GM23338 (cell line): ENCODE measurements around the gene MIER2. TPM values are rescaled to one million over a fixed set of nuclear protein-coding genes. Genes with fewer than 3 reads are reported as not detected.
A peak's percentile ranks its signal among the peaks of the same experiment; 100 is the strongest.
"Not testable (repeated sequence)": the region's sequence is repeated elsewhere in the genome, so short reads cannot be mapped to it uniquely, and the experiment has no call there.

ENCODE experiments used
- ATAC-seq: fragments of 200-7000 bp; cut with Tn5 transposase; 3 replicates; pipeline ENCODE4 v1.9.1; 2020
- DNase-seq: peaks from one replicate; pipeline ENCODE4 v3.0.0-alpha.2; 2015; ENCODE audit warnings: low spot score
- H2AFZ ChIP-seq: fragments of 200-600 bp; sonication (generic); 2 replicates; pipeline ENCODE4 v1.8.0; 2016; ENCODE audit warnings: antibody characterized with exemption, mild to moderate bottlenecking, moderate library complexity
- H3F3A ChIP-seq: fragments of 200-600 bp; sonication (generic); replicated peaks from 2 replicates; pipeline ENCODE4 v1.8.0; 2017; ENCODE audit warnings: antibody characterized with exemption, mixed run types, low read depth
- H3K27ac ChIP-seq: fragments of 200-600 bp; sonication (generic); 2 replicates; pipeline ENCODE4 v1.6.1; 2016; ENCODE audit warnings: low read depth
- H3K27me3 ChIP-seq: fragments of 200-600 bp; sonication (generic); 2 replicates; pipeline ENCODE4 v1.8.0; 2016; ENCODE audit warnings: mild to moderate bottlenecking, mixed run types, moderate library complexity; ENCODE audit not compliant: insufficient read depth
- H3K36me3 ChIP-seq: fragments of 200-600 bp; sonication (generic); 2 replicates; pipeline ENCODE4 v1.8.0; 2016; ENCODE audit warnings: mild to moderate bottlenecking; ENCODE audit not compliant: insufficient read depth
- H3K4me1 ChIP-seq: fragments of 200-600 bp; sonication (generic); 2 replicates; pipeline ENCODE4 v1.8.0; 2016; ENCODE audit warnings: mild to moderate bottlenecking, moderate library complexity; ENCODE audit not compliant: insufficient read depth
- H3K4me2 ChIP-seq: fragments of 200-600 bp; sonication (generic); 2 replicates; pipeline ENCODE4 v1.7.1; 2017; ENCODE audit warnings: mixed run types
- H3K4me3 ChIP-seq: fragments of 200-600 bp; sonication (generic); 2 replicates; pipeline ENCODE4 v1.6.1; 2016; ENCODE audit warnings: mixed run types
- H3K79me2 ChIP-seq: fragments of 200-600 bp; sonication (generic); replicated peaks from 2 replicates; pipeline ENCODE4 v1.8.0; 2017; ENCODE audit warnings: mild to moderate bottlenecking; ENCODE audit not compliant: insufficient read depth
- H3K9me2 ChIP-seq: fragments of 200-600 bp; sonication (generic); 2 replicates; pipeline ENCODE4 v1.8.0; 2017; ENCODE audit not compliant: insufficient read depth
- H4K20me1 ChIP-seq: fragments of 200-600 bp; sonication (generic); replicated peaks from 2 replicates; pipeline ENCODE4 v1.8.0; 2017; ENCODE audit warnings: mild to moderate bottlenecking; ENCODE audit not compliant: insufficient read depth
- H3K27ac Mint-ChIP-seq: 2 replicates; pipeline ENCODE4 v1.8.0; 2020; ENCODE audit warnings: inconsistent platforms, mild to moderate bottlenecking, moderate library complexity, mixed read lengths
- H3K27me3 Mint-ChIP-seq: 3 replicates; pipeline ENCODE4 v1.8.0; 2022; ENCODE audit warnings: low read depth, mild to moderate bottlenecking, moderate library complexity, mixed read lengths, inconsistent platforms; ENCODE audit not compliant: insufficient read depth, poor library complexity
- H3K36me3 Mint-ChIP-seq: 3 replicates; pipeline ENCODE4 v1.8.0; 2021; ENCODE audit warnings: low read depth, mild to moderate bottlenecking, inconsistent platforms, moderate library complexity, mixed read lengths
- H3K4me1 Mint-ChIP-seq: 3 replicates; pipeline ENCODE4 v1.8.0; 2020; ENCODE audit warnings: mild to moderate bottlenecking, inconsistent platforms, mixed read lengths
- H3K4me3 Mint-ChIP-seq: 3 replicates; pipeline ENCODE4 v1.8.0; 2021; ENCODE audit warnings: moderate library complexity, mild to moderate bottlenecking, inconsistent platforms, mixed read lengths
- H3K9me3 Mint-ChIP-seq: 3 replicates; pipeline ENCODE4 v1.8.0; 2020; ENCODE audit warnings: moderate library complexity, mild to moderate bottlenecking, inconsistent platforms, mixed read lengths
- CREB1 ChIP-seq: fragments of 250-450 bp; sonication (Bioruptor Pico); IDR thresholded peaks from 2 replicates; pipeline ENCODE4 v1.5.0; 2020; ENCODE audit warnings: low read depth, mild to moderate bottlenecking, moderate library complexity
- EZH2phosphoT487 ChIP-seq: fragments of 200-600 bp; sonication (generic); IDR thresholded peaks from one replicate; pipeline ENCODE4 v1.8.1; 2018; ENCODE audit warnings: antibody characterized with exemption; ENCODE audit not compliant: unreplicated experiment
- JUNB ChIP-seq: IDR thresholded peaks from one replicate; pipeline ENCODE4 v1.6.1; 2016; ENCODE audit warnings: antibody characterized with exemption; ENCODE audit not compliant: unreplicated experiment
- POLR2AphosphoS5 ChIP-seq: IDR thresholded peaks from 2 replicates; pipeline ENCODE4 v1.6.1; 2016; ENCODE audit warnings: antibody characterized with exemption, low read depth
- STAT1 ChIP-seq: IDR thresholded peaks from one replicate; pipeline ENCODE4 v1.6.1; 2016; ENCODE audit warnings: antibody characterized with exemption; ENCODE audit not compliant: unreplicated experiment
- ZNF114 ChIP-seq: fragments of 250-450 bp; sonication (Bioruptor Pico); IDR thresholded peaks from 2 replicates; pipeline ENCODE4 v1.5.0; 2020; ENCODE audit warnings: mild to moderate bottlenecking, moderate library complexity
- long read RNA-seq: library from polyadenylated mRNA; unstranded; transcript quantifications from one replicate; pipeline ENCODE4 v2.0.0, GENCODE V29; 2020; ENCODE audit not compliant: unreplicated experiment
- polyA plus RNA-seq: library from polyadenylated mRNA; unstranded; fragments of >200 nt; fragmentation: Nextera tagmentation; extraction: Ambion mirVana; gene quantifications from 2 replicates; pipeline ENCODE4 v1.2.1, GENCODE V29; 2016
- total RNA-seq: library from RNA; depleted of rRNA; stranded (reverse); fragments of >200 nt; shearing (Covaris generic); gene quantifications from 2 replicates; pipeline ENCODE4 v1.2.3, GENCODE V29; 2014; rRNA removed
- TF ChIP-seq, protein P1 (sequence below): IDR thresholded peaks from 2 replicates; pipeline ENCODE4 v1.6.1; 2016; ENCODE audit warnings: antibody characterized with exemption
- TF ChIP-seq, protein P2 (sequence below), 2 experiments: fragments of 200-600 bp in 1 of 2; sonication (generic) in 1 of 2; conservative IDR thresholded peaks; 2 replicates each; pipeline versions ENCODE4 v1.5.1 to v1.6.1; 2016 to 2017; ENCODE audit warnings: antibody characterized with exemption in 2 of 2, low read depth in 2 of 2, mild to moderate bottlenecking in 2 of 2, moderate library complexity in 1 of 2
- TF ChIP-seq, protein P3 (sequence below): IDR thresholded peaks from one replicate; pipeline ENCODE4 v1.6.1; 2018; ENCODE audit warnings: antibody characterized with exemption; ENCODE audit not compliant: unreplicated experiment

MIER2 gene, protein sequence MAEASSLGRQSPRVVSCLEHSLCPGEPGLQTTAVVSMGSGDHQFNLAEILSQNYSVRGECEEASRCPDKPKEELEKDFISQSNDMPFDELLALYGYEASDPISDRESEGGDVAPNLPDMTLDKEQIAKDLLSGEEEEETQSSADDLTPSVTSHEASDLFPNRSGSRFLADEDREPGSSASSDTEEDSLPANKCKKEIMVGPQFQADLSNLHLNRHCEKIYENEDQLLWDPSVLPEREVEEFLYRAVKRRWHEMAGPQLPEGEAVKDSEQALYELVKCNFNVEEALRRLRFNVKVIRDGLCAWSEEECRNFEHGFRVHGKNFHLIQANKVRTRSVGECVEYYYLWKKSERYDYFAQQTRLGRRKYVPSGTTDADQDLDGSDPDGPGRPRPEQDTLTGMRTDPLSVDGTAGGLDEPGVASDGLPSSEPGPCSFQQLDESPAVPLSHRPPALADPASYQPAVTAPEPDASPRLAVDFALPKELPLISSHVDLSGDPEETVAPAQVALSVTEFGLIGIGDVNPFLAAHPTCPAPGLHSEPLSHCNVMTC
- total RNA-seq = 37.9 and 41.3 TPM in 2 replicates
- polyA plus RNA-seq = 30.2 and 34.0 TPM in 2 replicates
- long read RNA-seq, full-length matches to known transcripts = 2 of 5 reads
- long read RNA-seq, partial matches to known transcripts = 0 of 5 reads
- long read RNA-seq, other reads (novel, unspliced or antisense) = 3 of 5 reads

DNA sequence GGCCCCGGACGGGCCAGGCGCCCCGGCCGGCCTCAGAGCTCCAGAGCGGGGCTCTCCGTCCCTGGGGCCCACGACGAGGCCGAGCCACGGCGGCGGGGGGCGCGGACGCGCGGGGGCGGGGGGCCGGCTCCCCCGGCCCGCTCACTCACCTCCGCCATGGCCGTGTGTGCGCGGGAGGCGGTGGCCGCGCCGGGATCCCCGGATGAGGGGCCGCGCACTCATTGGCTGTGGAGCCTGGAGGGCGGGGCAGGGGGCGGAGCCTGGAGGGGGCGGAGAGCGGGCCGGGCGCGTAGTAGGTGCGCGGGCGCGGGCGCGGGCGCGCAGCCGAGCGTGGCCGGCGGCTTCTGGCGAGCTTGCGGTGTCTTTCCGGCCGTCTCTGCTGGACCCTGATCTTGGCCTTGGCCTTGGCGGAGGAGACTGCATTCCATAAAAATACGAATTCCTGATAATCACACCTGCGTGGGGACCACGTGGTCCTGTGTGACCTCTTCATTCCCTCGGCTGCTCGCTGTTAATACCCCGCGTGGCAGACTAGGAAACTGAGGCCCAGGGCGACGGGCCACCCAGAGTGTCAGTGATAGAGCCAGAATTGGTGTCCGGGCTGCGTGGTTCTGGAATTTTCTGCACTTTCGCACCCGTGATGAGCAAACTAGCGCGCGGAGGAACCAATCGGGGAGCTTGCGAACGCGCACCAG lies at the start of gene MIER2:
Gene MIER2, minus strand, starts transcription at position 172 of the 695 bp plus-strand sequence. Its CDS starts 14 bp downstream, at position 158.
- H3K27ac ChIP-seq = no peak within 1 kb of the TSS

DNA sequence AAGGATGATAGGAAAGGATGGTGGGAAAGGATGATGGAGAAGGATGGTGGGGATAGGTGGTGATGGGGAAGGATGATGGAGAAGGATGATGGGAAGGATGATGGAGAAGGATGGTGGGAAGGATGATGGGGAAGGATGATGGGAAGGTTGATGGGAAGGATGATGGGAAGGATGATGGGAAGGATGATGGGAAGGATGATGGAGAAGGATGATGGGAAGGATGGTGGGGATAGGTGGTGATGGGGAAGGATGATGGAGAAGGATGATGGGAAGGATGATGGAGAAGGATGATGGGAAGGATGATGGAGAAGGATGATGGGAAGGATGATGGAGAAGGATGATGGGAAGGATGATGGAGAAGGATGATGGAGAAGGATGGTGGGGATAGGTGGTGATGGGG lies 49.0 kb upstream of the MIER2 start:
- H3K27me3 ChIP-seq, H3K4me3 ChIP-seq, H3K27ac ChIP-seq, H3K4me1 ChIP-seq, H3K27ac Mint-ChIP-seq, H3K4me1 Mint-ChIP-seq, H3K4me3 Mint-ChIP-seq, H3K79me2 ChIP-seq, H4K20me1 ChIP-seq, H3K36me3 ChIP-seq, H3K4me2 ChIP-seq, H3K9me2 ChIP-seq, DNase-seq, ATAC-seq, H3F3A ChIP-seq, H2AFZ ChIP-seq: not testable (repeated sequence)
- Mint-ChIP-seq H3K36me3 (peaks cover 17% of the 10 kb centered on the region), H3K27me3 (peaks cover 24% of the 10 kb centered on the region), H3K9me3 (peaks cover 57% of the 10 kb centered on the region)

More for the DNA sequence above, at the start of gene MIER2:
- Histone ChIP-seq H3K4me3 (peak within 1 kb of the TSS; percentile 71), H3F3A (no peaks in the 10 kb centered on the region), H3K27me3 (peaks cover 10% of the 10 kb centered on the region; the same call in 1 of the 2 replicates), H2AFZ (peak within 1 kb of the TSS; percentile 99), H3K36me3 (no peaks in the 10 kb centered on the region), H3K4me2 (peak within 1 kb of the TSS; percentile 92), H4K20me1 (peaks cover 35% of the 10 kb centered on the region), H3K9me2 (no peaks in the 10 kb centered on the region), H3K4me1 (peaks cover 13% of the 10 kb centered on the region), H3K79me2 (peaks cover 44% of the 10 kb centered on the region)
- Mint-ChIP-seq H3K27me3 (peaks cover 32% of the 10 kb centered on the region), H3K9me3 (peaks cover 21% of the 10 kb centered on the region), H3K36me3 (peaks cover 37% of the 10 kb centered on the region), H3K27ac (peak within 1 kb of the TSS; percentile 88; the same call in 1 of the 2 replicates), H3K4me1 (peaks cover 41% of the 10 kb centered on the region), H3K4me3 (peak within 1 kb of the TSS; percentile 86)
- ATAC-seq (peak; percentile 86), DNase-seq (peak; percentile 83)
- TF ChIP-seq, protein P1, sequence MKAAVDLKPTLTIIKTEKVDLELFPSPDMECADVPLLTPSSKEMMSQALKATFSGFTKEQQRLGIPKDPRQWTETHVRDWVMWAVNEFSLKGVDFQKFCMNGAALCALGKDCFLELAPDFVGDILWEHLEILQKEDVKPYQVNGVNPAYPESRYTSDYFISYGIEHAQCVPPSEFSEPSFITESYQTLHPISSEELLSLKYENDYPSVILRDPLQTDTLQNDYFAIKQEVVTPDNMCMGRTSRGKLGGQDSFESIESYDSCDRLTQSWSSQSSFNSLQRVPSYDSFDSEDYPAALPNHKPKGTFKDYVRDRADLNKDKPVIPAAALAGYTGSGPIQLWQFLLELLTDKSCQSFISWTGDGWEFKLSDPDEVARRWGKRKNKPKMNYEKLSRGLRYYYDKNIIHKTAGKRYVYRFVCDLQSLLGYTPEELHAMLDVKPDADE = no peak; the same call in 1 of the 2 replicates
- no peak for TF ChIP-seq EZH2phosphoT487
- TF ChIP-seq CREB1 (CRISPR knock-in tag) = no peak
- peak; percentile 77 for TF ChIP-seq POLR2AphosphoS5

DNA sequence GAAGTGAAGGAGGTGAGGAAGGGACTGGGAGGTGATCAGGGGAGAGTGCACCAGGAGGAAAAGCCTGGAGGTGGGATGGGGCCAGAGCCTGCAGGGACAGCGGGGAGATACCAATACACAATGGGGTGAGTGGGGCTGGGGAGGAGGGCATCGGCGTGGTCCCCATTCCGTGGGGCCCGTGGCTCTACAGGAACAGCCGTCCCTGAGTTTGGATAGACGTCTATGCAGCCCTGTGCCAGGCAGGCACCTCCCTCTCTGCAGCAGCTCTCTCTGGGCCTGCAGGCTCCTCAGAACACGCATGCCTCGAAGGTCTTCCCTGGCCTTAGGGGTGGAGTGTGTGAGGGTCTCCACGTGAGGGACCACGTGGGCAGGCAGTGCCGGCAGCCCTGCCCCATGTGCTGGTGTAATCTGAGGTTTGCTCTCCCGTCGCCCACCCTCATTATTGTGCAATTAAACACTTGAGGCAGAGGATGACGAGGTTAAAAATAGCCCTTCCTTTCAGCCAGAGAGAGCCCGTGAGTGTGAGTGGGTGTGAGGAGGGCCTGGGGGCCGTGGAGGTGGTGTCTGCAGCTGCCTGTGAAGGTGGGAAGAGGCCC lies 47.9 kb upstream of the MIER2 start:
- Histone ChIP-seq H3K27me3 (no peaks in the 10 kb centered on the region), H4K20me1 (no peaks in the 10 kb centered on the region), H3K4me1 (0 out of 2 replicates have a peak, but pooled peaks cover 2% of the 10 kb centered on the region), H3K9me2 (0 out of 2 replicates have a peak, but pooled peaks cover 5% of the 10 kb centered on the region), H3K79me2 (no peaks in the 10 kb centered on the region), H3K36me3 (no peaks in the 10 kb centered on the region), H2AFZ (no peak overlapping the region), H3K4me2 (no peak overlapping the region), H3K27ac (no peak overlapping the region), H3K4me3 (no peak overlapping the region), H3F3A (peaks cover 6% of the 10 kb centered on the region)
- H3K4me3 Mint-ChIP-seq = no peak overlapping the region
- peaks cover 26% of the 10 kb centered on the region for H3K27me3 Mint-ChIP-seq
- DNase-seq (no peak), ATAC-seq (no peak)
- H3K36me3 Mint-ChIP-seq = peaks cover 14% of the 10 kb centered on the region
- H3K27ac Mint-ChIP-seq = no peak overlapping the region
- peaks cover 53% of the 10 kb centered on the region for H3K9me3 Mint-ChIP-seq
- peaks cover 9% of the 10 kb centered on the region for H3K4me1 Mint-ChIP-seq
- TF ChIP-seq JUNB (no peak), ZNF114 (CRISPR knock-in tag) (no peak), STAT1 (no peak), CREB1 (CRISPR knock-in tag) (no peak)
- TF ChIP-seq, protein P2, sequence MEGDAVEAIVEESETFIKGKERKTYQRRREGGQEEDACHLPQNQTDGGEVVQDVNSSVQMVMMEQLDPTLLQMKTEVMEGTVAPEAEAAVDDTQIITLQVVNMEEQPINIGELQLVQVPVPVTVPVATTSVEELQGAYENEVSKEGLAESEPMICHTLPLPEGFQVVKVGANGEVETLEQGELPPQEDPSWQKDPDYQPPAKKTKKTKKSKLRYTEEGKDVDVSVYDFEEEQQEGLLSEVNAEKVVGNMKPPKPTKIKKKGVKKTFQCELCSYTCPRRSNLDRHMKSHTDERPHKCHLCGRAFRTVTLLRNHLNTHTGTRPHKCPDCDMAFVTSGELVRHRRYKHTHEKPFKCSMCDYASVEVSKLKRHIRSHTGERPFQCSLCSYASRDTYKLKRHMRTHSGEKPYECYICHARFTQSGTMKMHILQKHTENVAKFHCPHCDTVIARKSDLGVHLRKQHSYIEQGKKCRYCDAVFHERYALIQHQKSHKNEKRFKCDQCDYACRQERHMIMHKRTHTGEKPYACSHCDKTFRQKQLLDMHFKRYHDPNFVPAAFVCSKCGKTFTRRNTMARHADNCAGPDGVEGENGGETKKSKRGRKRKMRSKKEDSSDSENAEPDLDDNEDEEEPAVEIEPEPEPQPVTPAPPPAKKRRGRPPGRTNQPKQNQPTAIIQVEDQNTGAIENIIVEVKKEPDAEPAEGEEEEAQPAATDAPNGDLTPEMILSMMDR (conservative IDR thresholded peaks at IDR 0.05; ENCODE audit: low read depth in 2 of 2) = no peak
- TF ChIP-seq, protein P3, sequence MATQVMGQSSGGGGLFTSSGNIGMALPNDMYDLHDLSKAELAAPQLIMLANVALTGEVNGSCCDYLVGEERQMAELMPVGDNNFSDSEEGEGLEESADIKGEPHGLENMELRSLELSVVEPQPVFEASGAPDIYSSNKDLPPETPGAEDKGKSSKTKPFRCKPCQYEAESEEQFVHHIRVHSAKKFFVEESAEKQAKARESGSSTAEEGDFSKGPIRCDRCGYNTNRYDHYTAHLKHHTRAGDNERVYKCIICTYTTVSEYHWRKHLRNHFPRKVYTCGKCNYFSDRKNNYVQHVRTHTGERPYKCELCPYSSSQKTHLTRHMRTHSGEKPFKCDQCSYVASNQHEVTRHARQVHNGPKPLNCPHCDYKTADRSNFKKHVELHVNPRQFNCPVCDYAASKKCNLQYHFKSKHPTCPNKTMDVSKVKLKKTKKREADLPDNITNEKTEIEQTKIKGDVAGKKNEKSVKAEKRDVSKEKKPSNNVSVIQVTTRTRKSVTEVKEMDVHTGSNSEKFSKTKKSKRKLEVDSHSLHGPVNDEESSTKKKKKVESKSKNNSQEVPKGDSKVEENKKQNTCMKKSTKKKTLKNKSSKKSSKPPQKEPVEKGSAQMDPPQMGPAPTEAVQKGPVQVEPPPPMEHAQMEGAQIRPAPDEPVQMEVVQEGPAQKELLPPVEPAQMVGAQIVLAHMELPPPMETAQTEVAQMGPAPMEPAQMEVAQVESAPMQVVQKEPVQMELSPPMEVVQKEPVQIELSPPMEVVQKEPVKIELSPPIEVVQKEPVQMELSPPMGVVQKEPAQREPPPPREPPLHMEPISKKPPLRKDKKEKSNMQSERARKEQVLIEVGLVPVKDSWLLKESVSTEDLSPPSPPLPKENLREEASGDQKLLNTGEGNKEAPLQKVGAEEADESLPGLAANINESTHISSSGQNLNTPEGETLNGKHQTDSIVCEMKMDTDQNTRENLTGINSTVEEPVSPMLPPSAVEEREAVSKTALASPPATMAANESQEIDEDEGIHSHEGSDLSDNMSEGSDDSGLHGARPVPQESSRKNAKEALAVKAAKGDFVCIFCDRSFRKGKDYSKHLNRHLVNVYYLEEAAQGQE = no peak
